ENCODE data around the gene CFTR. TPM values are rescaled to one million over a fixed set of nuclear protein-coding genes. Genes with fewer than 3 reads are reported as not detected.

CFTR gene
- total RNA-seq, 1 experiment from 2014 or later: 0.31 TPM

GRCh38 chr7:117582219-117582704 lies 102.4 kb downstream of the CFTR start:
- no peak for ATAC-seq
- Histone ChIP-seq H3K36me3 (ENCODE audit: control insufficient read depth, insufficient read depth, low read length) (no peaks in the 10 kb centered on the region; the same call in 1 of the 2 replicates), H3K4me3 (ENCODE audit: low read depth in 2 of 2, low read length in 2 of 2) (no peak overlapping the region), H3K27me3 (ENCODE audit: control insufficient read depth, insufficient read depth, low read length) (no peaks in the 10 kb centered on the region), H3K4me1 (ENCODE audit: control insufficient read depth, insufficient read depth, low read length) (no peaks in the 10 kb centered on the region), H3K9me3 (ENCODE audit: control insufficient read depth, insufficient read depth, low read depth, low read length) (no peaks in the 10 kb centered on the region), H3K27ac (ENCODE audit: low read length) (no peak overlapping the region)
- no peak for DNase-seq (ENCODE audit: low read depth, low spot score)
- ChIA-PET CTCF (no interaction called here), POLR2A (no interaction called here)
- BruUV-seq (replicated peaks): no TSS peak
- TF ChIP-seq REST (IDR thresholded peaks at IDR 0.05; ENCODE audit: insufficient read depth in 1 of 2, low read depth in 2 of 2, low read length in 1 of 2) (no peak), CTCF (IDR thresholded peaks at IDR 0.05) (no peak), TCF7L2 (IDR thresholded peaks at IDR 0.05; ENCODE audit: low read depth, low read length) (no peak), POLR2AphosphoS5 (IDR thresholded peaks at IDR 0.05; ENCODE audit: low read depth, low read length) (no peak), SIN3A (IDR thresholded peaks at IDR 0.05; ENCODE audit: borderline replicate concordance, insufficient read depth, low read depth, low read length) (no peak)
- in situ Hi-C loops (cut with HindIII; ENCODE audit: low pct_unique_long_range_greater_than_20kb, low sequenced_read_pairs): no loop called here
- intact Hi-C loops (cut with micrococcal nuclease; ENCODE audit: unreplicated experiment): no loop called here

GRCh38 chr7:117587931-117588330 lies 108.1 kb downstream of the CFTR start:
- no TSS peak for BruUV-seq (replicated peaks)
- no peak overlapping the region for H3K27ac ChIP-seq (ENCODE audit: low read length)
- H3K9me3 ChIP-seq (ENCODE audit: control insufficient read depth, insufficient read depth, low read depth, low read length): no peaks in the 10 kb centered on the region
- ChIA-PET CTCF (no interaction called here), POLR2A (no interaction called here)
- 0 out of 2 replicates have a peak, but pooled peaks cover 2% of the 10 kb centered on the region for H3K27me3 ChIP-seq (ENCODE audit: control insufficient read depth, insufficient read depth, low read length)
- H3K36me3 ChIP-seq (ENCODE audit: control insufficient read depth, insufficient read depth, low read length): no peaks in the 10 kb centered on the region; the same call in 1 of the 2 replicates
- 0 out of 2 replicates have a peak, but pooled peaks cover 2% of the 10 kb centered on the region for H3K4me1 ChIP-seq (ENCODE audit: control insufficient read depth, insufficient read depth, low read length)
- ATAC-seq: no peak
- DNase-seq (ENCODE audit: low read depth, low spot score): no peak
- H3K4me3 ChIP-seq (ENCODE audit: low read depth in 2 of 2, low read length in 2 of 2): no peak overlapping the region
- intact Hi-C loops (cut with micrococcal nuclease; ENCODE audit: unreplicated experiment): no loop called here
- TF ChIP-seq REST (IDR thresholded peaks at IDR 0.05; ENCODE audit: insufficient read depth in 1 of 2, low read depth in 2 of 2, low read length in 1 of 2) (no peak), TCF7L2 (IDR thresholded peaks at IDR 0.05; ENCODE audit: low read depth, low read length) (no peak), POLR2AphosphoS5 (IDR thresholded peaks at IDR 0.05; ENCODE audit: low read depth, low read length) (no peak), SIN3A (IDR thresholded peaks at IDR 0.05; ENCODE audit: borderline replicate concordance, insufficient read depth, low read depth, low read length) (no peak), CTCF (IDR thresholded peaks at IDR 0.05) (no peak)
- in situ Hi-C loops (cut with HindIII; ENCODE audit: low pct_unique_long_range_greater_than_20kb, low sequenced_read_pairs): no loop called here
